Adipocyte (in vitro differentiated cells): ENCODE data around the gene MCTP1.

ENCODE experiments used
- DNase-seq: peaks from one replicate; pipeline ENCODE4 v3.0.0-alpha.2; 2015; ENCODE audit warnings: low read depth
- H3K27me3 ChIP-seq: replicated peaks from 2 replicates; pipeline ENCODE4 v1.7.0; 2013; ENCODE audit warnings: mild to moderate bottlenecking, low read length, moderate library complexity; ENCODE audit not compliant: control insufficient read depth, insufficient read depth
- H3K36me3 ChIP-seq: 2 replicates; pipeline ENCODE4 v1.7.0; 2013; ENCODE audit warnings: low read length, mild to moderate bottlenecking, moderate library complexity; ENCODE audit not compliant: control insufficient read depth, insufficient read depth, severe bottlenecking
- H3K4me1 ChIP-seq: 2 replicates; pipeline ENCODE4 v1.7.0; 2013; ENCODE audit warnings: mild to moderate bottlenecking, low read length, moderate library complexity; ENCODE audit not compliant: control insufficient read depth, insufficient read depth
- H3K4me3 ChIP-seq: 2 replicates; pipeline ENCODE4 v1.7.0; 2013; ENCODE audit warnings: mild to moderate bottlenecking, low read length, moderate library complexity
- H3K9ac ChIP-seq: 2 replicates; pipeline ENCODE4 v1.7.0; 2013; ENCODE audit warnings: mild to moderate bottlenecking, low read length, moderate library complexity
- H3K9me3 ChIP-seq: 2 replicates; pipeline ENCODE4 v1.7.0; 2013; ENCODE audit warnings: mild to moderate bottlenecking, low read length, moderate library complexity; ENCODE audit not compliant: control insufficient read depth

Gene MCTP1

GRCh38 chr5:95086927-95087815 lies 197.7 kb downstream of the MCTP1 start:
- H3K9me3 ChIP-seq, result peaks cover 4% of the 10 kb centered on the region
- no peak overlapping the region for H3K4me3 ChIP-seq
- no peak for DNase-seq
- no peaks in the 10 kb centered on the region for H3K27me3 ChIP-seq
- no peaks in the 10 kb centered on the region for H3K36me3 ChIP-seq
- H3K4me1 ChIP-seq, result peaks cover 2% of the 10 kb centered on the region
- no peak overlapping the region for H3K9ac ChIP-seq

DNA sequence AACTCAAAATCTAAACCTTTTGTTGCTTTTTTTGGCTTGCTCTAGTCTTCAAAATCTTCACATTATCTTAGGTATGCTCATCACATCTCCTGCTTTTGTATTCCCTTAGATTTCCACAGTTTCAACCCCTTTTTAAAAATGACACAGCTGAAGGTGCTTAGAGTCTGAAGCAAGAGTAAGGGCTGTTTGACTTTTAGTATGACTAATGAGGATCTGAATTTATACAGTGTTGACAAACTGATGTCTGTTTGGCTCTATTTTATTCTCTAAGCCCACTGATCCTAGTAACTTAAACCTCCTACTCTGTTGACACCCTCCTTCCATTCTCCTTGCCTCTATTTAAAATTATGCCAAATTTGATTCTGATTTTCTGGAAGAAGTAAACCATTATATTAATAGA lies 200.1 kb downstream of the MCTP1 start:
- Histone ChIP-seq H3K36me3 (no peaks in the 10 kb centered on the region), H3K9me3 (no peaks in the 10 kb centered on the region), H3K9ac (no peak overlapping the region), H3K4me1 (peaks cover 18% of the 10 kb centered on the region), H3K4me3 (no peak overlapping the region), H3K27me3 (no peaks in the 10 kb centered on the region)
- DNase-seq, result no peak

GRCh38 chr5:95083606-95084005 lies 201.3 kb downstream of the MCTP1 start:
- no peak overlapping the region for H3K9ac ChIP-seq
- H3K27me3 ChIP-seq, result no peaks in the 10 kb centered on the region
- H3K36me3 ChIP-seq, result no peaks in the 10 kb centered on the region
- H3K4me3 ChIP-seq, result no peak overlapping the region
- no peak for DNase-seq
- H3K4me1 ChIP-seq, result peaks cover 19% of the 10 kb centered on the region
- H3K9me3 ChIP-seq, result no peaks in the 10 kb centered on the region

- Histone ChIP-seq H3K4me1 (peaks cover 22% of the 10 kb centered on the region), H3K27me3 (no peaks in the 10 kb centered on the region), H3K9ac (no peak overlapping the region), H3K9me3 (no peaks in the 10 kb centered on the region), H3K36me3 (no peaks in the 10 kb centered on the region), H3K4me3 (peak overlapping the region; percentile 92)
- DNase-seq, result peak; percentile 39
These were observed 202.9 kb downstream of the MCTP1 start for GRCh38 chr5:95081982-95082381.

GRCh38 chr5:95081500-95081960 lies 203.4 kb downstream of the MCTP1 start:
- Histone ChIP-seq H3K9me3 (no peaks in the 10 kb centered on the region), H3K9ac (peak overlapping the region; percentile 86), H3K4me1 (peaks cover 26% of the 10 kb centered on the region), H3K27me3 (no peaks in the 10 kb centered on the region), H3K36me3 (no peaks in the 10 kb centered on the region), H3K4me3 (peak overlapping the region; percentile 92)
- DNase-seq, result peak; percentile 76

GRCh38 chr5:95080441-95080840 lies 204.5 kb downstream of the MCTP1 start:
- Histone ChIP-seq H3K4me1 (peaks cover 31% of the 10 kb centered on the region), H3K4me3 (peak overlapping the region; percentile 92), H3K9ac (peak overlapping the region; percentile 86), H3K27me3 (no peaks in the 10 kb centered on the region), H3K36me3 (no peaks in the 10 kb centered on the region), H3K9me3 (no peaks in the 10 kb centered on the region)
- DNase-seq, result no peak

DNA sequence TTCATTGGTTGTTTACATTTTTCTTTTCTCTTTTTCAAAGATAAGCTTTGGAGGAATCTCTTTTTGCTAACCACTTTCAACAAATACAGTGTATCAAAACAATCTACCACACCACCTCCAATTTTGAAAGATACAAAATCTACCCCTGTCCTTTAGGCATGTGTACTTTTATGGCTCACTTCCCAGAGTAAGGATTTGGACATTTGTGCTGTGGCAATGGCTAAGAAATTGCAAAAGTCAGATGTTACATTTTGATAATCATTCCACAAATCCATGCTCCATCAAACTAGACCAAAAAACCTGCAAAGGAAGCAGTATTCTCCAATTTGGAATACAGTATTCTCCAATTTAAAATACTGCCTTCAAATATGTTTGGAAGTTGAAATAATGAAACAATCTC lies 204.9 kb downstream of the MCTP1 start:
- Histone ChIP-seq H3K4me3 (peak overlapping the region; percentile 92), H3K36me3 (no peaks in the 10 kb centered on the region), H3K4me1 (peaks cover 31% of the 10 kb centered on the region), H3K9me3 (no peaks in the 10 kb centered on the region), H3K27me3 (no peaks in the 10 kb centered on the region), H3K9ac (peak overlapping the region; percentile 86)
- peak; percentile 61 for DNase-seq

DNA sequence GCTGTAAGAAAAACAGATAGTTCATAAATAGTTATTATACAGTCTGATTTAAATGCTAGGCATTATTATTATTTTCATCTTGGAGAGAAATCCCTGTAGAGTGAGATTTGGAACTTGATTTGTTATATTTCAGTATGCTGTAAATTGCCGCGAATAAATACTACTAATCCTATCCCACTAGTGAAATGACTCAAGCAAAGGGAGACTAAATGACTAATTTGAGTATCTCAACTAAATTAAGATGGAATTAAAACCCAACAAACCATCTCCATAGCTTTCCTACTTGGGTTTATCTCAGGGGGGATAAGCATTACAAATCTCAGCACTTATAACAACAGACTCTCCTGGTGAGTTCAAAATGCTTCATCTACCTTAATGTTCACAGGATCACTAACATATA lies 206.0 kb downstream of the MCTP1 start:
- H3K9me3 ChIP-seq, result no peaks in the 10 kb centered on the region
- DNase-seq, result no peak
- peak overlapping the region; percentile 92 for H3K4me3 ChIP-seq
- no peaks in the 10 kb centered on the region for H3K36me3 ChIP-seq
- H3K9ac ChIP-seq, result no peak overlapping the region
- peaks cover 31% of the 10 kb centered on the region for H3K4me1 ChIP-seq
- H3K27me3 ChIP-seq, result no peaks in the 10 kb centered on the region

GRCh38 chr5:95076395-95077185 lies 208.3 kb downstream of the MCTP1 start:
- H3K36me3 ChIP-seq, result no peaks in the 10 kb centered on the region
- H3K4me3 ChIP-seq, result no peak overlapping the region
- H3K9me3 ChIP-seq, result no peaks in the 10 kb centered on the region
- no peaks in the 10 kb centered on the region for H3K27me3 ChIP-seq
- H3K4me1 ChIP-seq, result peaks cover 23% of the 10 kb centered on the region
- no peak for DNase-seq
- no peak overlapping the region for H3K9ac ChIP-seq

DNA sequence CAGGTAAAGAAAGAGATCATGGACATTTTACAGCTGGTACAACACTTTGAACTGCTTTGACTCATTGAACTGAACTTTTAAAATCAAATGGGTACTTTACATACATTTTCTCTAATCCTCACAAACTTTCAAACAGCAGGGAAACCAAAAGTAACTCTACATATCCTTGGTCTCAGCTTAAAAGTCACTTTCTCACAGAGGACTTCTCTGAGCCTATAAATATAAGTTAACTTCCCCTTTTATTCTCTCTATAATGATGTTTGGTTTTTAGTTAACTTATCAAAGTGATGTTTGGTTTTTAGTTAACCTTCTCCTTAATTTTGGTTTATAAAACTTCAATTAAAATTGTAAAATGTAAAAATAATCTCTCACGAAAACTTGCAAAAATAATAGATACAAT lies 209.8 kb downstream of the MCTP1 start:
- Histone ChIP-seq H3K4me1 (peaks cover 13% of the 10 kb centered on the region), H3K36me3 (no peaks in the 10 kb centered on the region), H3K9me3 (no peaks in the 10 kb centered on the region), H3K4me3 (no peak overlapping the region), H3K27me3 (no peaks in the 10 kb centered on the region), H3K9ac (no peak overlapping the region)
- DNase-seq, result no peak

GRCh38 chr5:95072281-95072680 lies 212.6 kb downstream of the MCTP1 start:
- no peaks in the 10 kb centered on the region for H3K9me3 ChIP-seq
- no peak overlapping the region for H3K4me3 ChIP-seq
- DNase-seq, result no peak
- no peak overlapping the region for H3K9ac ChIP-seq
- peaks cover 12% of the 10 kb centered on the region for H3K4me1 ChIP-seq
- no peaks in the 10 kb centered on the region for H3K27me3 ChIP-seq
- H3K36me3 ChIP-seq, result no peaks in the 10 kb centered on the region
